Left cardiac atrium (tissue), 4 donors: ENCODE data around the gene EFNA2. TPM values are rescaled to one million over a fixed set of nuclear protein-coding genes. Genes with fewer than 3 reads are reported as not detected.

Experiments used
- ATAC-seq, 2 donors: fragments of 200-7000 bp; cut with Tn5 transposase; one replicate each; pipeline ENCODE4 v1.9.1; 2020; ENCODE audit warnings: mild to moderate bottlenecking in 2 of 2, moderate library complexity in 2 of 2
- DNase-seq: peaks from one replicate; pipeline ENCODE4 v3.0.0-alpha.2; 2020
- intact Hi-C, 2 donors: fragments of 100-400 bp; cut with DNase I; formaldehyde crosslinking; loops; one replicate each; pipeline versions ENCODE4 v1.14.1 to v1.15.1; 2022 to 2023
- total RNA-seq, 2 donors: library from RNA; stranded (reverse); fragmentation: NEBNext Ultra II Directional; extraction: Animal tissue kit (Norgen Biotek cat#: 25700); gene quantifications; one replicate each; pipeline ENCODE4 v1.2.1, GENCODE V29; 2021
- donor health status: DM: no; HTN: yes; CAD: no.
- donor health status: DM: no; HTN: yes; CAD: no; lungs with severe emphysema.
- donor health status: DM: yes; HTN: yes; CAD: no.
- donor health status: Dilated cardiomyopathy.

Gene EFNA2
- total RNA-seq, 2 donors from 2014 or later, result not detected

DNA sequence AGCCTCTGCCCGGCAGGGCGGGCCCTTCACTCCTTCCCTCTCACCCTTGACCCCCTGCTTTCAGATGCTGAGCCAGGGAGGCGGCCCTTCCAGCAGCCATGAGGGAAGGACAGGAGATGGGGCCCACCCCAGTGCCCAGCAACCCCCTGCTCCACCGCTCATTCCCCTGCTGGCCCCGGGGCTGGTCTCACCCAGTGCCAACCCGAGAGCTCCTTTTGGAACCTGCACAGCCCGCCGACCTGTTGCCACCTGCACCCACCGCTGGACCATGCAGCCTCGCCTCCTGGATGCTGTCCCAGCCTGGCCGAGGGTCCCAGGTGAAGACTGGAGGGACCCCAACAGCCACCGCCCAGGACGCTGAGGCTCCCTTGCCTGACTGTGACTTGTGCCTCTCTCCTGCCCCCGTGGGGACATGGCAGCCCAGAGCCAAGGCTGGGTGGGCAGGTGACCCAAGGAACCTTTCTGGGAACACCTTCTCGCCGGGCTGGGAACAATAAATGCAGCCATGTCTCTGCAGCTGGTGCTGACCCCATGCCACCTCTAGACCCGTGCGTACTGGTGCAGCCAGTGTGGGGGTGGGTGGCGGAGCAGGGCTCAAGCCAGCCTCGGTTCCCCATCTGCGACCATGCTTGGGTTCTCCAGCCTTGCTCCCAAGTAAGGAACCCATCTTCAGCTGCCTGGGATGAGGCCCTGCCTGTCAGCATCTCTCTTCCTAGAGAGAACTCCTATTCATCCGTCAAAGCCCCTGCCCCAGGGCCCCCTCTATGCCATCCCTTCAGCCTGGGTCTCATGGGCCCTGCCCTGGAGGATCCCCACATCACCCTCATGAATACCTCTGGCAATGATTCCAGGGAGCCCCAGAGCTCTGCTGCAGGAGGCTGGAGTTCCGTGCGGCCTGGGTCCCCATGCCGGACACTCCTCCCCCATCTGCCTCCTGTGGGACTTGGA lies 6.7 kb upstream of the EFNA2 start:
- ATAC-seq, result no peak
- no peak for DNase-seq
- intact Hi-C loops, result loop anchor here in 1 of 2 donors (10.0 kb wide), 1 partner anchor 126 kb away; the partner anchor contains the start of genes DAZAP1 and GAMT

DNA sequence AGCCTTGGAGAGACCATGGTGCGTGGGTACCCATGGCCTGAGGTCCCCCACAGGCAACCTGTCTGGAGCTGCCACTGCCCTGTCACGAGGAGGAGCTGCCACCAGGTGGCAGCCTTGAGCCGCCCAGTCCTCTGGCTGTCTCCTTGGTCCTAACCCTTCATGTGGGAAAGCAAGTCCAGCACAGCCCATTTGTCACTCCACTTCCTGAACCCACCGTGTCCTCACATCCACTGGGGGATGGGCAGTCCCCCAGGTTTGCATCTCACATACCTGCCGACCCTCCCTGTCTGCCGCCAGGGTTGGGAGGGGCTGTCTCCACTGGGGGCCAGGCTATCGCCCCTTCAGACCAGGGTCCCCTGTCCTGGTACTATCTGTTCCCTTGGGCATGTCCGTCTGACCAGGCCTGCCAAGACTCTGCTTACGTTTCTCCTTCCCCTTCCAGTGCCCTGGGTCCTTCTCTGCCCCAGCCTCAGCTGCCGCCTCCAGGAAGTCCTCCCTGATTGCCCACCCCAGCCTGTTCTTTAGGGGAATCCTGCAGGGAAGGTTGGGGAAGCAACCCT lies 5.8 kb upstream of the EFNA2 start:
- DNase-seq, result peak; percentile 85
- intact Hi-C loops, result loop anchor here (10.0 kb wide), 4 partner anchors 65 to 175 kb away; partner anchors contain the start of genes APC2 (in 1 of the 2), DAZAP1 (in 1 of the 2) and GAMT (in 1 of the 2)
- ATAC-seq, result peak; percentile 13 to 14

DNA sequence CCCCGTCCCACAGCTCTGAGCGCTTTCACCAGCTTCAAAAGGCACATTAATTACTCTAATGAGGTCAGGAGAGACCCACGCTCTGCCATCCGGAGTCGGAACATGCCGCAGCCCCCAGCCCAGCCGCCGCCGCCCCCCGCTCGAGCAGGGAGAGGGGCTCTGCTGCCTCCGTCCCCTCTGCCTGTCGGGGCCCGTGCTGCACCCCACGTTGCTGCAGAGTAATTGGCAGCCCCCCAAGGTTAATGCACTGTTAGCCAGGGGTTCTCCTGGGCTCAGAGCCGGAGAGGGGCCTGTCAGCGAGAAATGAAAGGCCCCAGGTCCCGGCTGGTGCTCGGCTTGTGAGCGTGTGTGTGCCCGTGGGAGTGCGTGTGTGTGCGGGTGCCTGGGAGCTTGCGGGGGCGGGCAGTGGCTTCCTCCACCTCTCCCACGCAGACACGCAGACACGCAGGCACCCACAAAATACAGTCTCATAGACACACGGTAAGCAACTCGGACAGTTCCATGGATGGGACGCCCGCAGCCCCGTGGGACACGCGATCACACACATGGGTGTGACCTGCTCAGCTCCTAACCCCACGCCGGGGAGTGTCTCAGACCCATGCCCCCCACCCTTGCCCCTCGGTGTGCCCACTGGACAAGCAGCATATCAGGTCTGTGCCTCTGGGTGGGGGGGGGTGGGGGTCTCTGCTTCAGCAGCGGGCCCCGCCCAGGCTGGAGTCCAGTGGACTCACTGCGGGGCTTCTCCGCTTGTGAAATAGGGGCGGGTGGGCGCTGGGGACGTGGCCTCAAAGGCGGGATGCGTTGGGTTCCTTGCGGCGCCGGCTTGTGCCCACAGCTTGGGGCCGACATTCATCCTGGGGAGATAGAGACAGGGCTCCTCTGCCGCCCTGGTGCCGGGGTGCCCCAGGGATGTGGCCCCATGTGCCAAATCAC lies 4.8 kb upstream of the EFNA2 start:
- intact Hi-C loops, result loop anchor here (10.0 kb wide), 3 partner anchors 64 to 174 kb away; partner anchors contain the start of gene APC2 (in 1 of the 2)
- ATAC-seq (no peak), DNase-seq (no peak)

DNA sequence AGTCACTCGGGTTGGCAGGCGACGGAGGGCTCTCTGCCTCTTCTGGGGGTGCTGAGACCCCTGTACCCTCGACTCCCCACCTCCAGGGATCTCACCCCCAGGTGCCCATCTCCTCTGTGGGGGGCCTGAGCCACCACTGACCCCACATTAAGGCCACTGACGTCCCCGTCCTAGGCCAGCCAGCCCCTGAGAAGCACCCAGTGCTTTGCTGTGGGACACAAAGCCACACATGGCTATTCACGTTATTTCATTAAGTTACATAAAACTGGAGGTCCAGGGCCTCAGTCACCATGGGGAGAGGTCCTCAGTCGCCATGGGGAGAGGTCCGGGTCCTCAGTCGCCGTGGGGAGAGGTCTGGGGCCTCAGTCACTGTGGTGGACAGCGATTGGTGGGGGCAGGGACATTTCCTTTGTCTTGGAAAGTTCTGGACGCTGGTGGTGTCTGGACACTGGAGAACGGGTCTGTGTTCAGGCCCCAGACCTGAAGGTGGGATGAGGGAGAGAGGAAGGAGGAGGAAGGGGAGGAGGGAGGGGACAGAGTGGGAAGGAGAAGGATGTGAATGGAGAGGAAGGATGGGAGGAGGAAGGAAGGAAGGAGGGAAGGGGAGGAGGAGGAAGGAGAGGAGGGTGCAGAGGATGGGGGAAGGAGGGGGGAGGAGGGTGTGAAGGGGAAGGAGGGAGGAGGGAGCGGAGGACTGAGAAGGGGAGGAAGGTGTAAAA lies 3.9 kb upstream of the EFNA2 start:
- no peak for ATAC-seq
- intact Hi-C loops, result loop anchor here (10.0 kb wide), 3 partner anchors 63 to 173 kb away; partner anchors contain the start of gene APC2 (in 1 of the 2)
- no peak for DNase-seq

DNA sequence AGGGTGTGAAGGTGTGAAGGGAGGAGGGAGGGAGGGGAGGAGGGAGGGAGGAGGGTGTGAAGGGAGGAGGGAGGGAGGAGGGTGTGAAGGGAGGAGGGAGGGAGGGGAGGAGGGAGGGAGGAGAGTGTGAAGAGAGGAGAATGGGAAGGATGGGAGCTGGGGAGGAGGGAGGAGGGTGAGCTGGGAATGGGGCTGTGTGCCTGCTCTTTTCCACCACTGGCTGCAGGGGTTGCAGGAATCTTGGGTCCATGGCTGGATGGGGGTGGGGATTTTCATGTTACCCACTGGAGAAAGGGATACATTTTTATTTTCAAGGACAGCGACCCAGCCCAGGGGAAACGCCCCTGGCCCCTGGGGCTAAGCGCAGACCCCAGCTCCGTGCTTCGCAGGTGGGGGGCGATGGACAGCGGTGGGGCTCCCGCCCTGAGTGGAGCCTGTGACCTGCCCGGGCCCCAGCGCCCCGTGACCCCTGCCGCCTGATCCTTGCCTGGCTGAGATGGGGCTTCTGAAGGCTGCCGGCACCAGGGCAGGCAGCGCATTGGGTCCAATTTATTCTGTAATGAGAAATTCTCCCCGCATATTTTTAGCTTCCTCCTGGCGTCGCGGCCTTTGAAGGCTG lies 3.0 kb upstream of the EFNA2 start:
- no peak for DNase-seq
- intact Hi-C loops, result loop anchor here (10.0 kb wide), 3 partner anchors 62 to 172 kb away; partner anchors contain the start of gene APC2 (in 1 of the 2)
- ATAC-seq, result no peak

DNA sequence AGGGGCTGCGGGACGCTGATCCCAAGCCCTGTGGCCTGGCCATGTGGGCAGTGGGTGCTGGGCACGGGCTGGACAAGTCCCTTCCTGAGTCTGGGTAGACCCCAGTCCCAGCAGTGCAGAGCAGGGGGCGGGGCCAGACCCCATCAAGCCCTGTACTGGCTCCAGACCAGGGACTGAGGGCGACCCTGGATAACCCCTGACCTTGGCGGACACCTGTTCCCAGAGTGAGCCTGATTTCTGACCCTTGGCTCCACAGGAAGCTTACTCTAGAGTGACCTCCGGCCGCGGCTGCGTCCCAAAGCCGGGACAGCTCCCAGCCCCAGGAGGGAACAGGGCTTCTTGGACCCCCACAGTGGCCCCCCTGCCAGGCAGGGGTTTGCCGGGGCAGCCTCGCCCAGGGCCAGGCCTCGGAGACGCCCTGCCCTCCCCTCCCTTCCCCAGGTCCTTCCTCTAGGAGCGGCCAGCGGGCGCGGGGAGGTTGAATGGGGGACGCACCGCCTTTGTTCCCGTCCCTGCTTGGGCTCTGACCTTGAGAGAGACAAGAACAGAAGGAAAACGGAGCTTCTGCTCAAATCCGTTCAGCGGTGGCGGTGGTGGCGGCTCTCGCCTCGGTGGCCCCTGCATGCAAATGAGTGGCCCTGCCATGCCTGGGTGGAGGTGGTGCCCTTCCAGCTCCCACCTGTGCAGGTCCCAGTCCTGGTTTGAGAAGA lies 2.3 kb upstream of the EFNA2 start:
- DNase-seq (no peak), ATAC-seq (no peak)
- intact Hi-C loops, result loop anchor here (10.0 kb wide), 3 partner anchors 61 to 171 kb away; partner anchors contain the start of gene APC2 (in 1 of the 2)

DNA sequence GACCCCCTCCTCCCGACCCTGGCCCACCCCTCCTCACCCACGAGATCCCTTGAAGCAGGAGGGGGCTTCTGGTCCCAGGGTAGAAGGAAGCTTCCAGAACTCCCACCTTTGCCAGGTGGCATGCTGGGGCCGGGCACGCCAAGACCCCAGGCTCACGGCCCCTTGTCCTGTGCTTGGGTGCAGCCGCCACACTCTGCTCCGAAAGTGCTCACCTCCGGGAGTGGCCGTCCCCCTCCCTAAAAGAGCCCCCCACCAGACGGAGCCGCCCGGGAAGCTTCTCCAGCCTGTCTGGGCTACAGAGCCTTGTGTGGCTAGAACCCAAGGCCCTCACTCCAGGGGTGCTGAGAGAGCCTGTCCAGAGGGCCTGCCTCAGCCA lies 1.8 kb upstream of the EFNA2 start:
- intact Hi-C loops, result loop anchor here (10.0 kb wide), 3 partner anchors 61 to 171 kb away; partner anchors contain the start of gene APC2 (in 1 of the 2)
- no peak for DNase-seq
- no peak for ATAC-seq

DNA sequence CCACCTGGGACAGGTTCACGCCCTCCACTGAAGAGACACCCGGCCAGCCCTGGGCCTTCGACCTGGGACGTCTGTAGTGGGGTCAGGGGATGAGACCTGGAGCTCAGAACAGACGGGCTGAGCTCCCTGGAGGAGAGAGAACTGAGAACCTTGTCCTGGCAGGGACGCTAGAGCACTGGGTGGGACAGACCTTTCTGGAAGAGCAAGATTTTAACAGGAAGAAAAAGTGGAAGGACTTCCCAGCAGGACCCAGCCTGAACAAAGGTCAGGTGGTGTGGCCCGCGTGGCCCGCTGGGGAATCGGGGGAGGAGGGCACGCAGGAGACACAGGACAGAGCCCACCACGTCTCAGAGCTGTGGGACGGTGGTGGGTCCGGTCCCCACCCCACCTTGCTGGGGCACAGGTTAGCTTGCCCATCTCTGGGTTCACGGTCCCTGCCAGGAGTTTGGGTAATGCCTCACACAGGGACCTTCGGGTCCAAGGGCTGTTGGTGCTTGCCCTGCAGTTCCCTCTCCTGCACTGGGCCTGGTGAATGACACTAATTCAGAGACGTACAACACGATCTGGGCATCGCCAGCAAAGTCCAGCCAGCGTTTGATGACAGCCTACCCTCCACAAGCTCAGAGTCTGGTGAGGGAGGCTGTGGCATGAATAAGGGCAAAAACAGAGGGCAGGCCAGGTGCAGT lies 1.2 kb upstream of the EFNA2 start:
- intact Hi-C loops, result loop anchor here (10.0 kb wide), 3 partner anchors 60 to 170 kb away; partner anchors contain the start of gene APC2 (in 1 of the 2)
- ATAC-seq (no peak), DNase-seq (no peak)

DNA sequence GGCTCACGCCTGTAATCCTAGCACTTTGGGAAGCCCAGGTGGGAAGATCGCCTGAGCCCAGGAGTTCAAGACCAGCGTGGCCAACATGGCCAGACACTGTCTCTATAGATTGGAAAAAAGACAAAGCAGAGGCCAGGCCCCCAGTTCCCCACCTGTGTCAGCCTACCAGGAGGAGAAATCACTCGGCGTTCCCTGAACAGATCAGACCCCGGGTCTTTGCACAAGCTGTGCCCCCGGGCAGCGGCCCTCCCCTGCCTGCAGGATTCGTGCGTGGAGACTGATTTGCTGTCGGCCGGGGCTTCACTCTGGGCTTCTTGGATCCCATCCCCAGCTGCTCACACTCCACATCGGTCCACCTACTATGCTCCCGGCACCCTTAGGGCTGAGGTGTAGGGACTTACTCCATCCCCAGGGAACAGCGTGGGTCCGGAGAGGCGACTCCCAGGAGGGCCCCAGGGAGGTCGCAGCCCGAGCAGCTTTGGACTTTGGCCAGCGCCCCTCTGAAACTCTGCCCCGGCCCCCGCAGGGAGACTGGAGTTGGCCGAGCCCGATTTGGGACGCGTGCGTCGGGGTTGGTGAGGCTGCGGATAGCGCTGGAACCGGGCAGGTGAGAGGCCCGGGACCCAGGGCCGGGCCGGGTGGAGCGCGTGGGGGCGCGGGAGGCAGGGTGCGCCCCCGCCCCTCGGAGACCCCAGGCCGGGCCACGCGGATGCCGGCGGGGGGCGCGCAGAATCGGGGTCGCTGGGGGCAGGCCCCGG lies 515 bp upstream of the EFNA2 start:
- ATAC-seq, result no peak
- intact Hi-C loops, result loop anchor here (10.0 kb wide), 3 partner anchors 60 to 170 kb away; partner anchors contain the start of gene APC2 (in 1 of the 2)
- DNase-seq, result no peak

DNA sequence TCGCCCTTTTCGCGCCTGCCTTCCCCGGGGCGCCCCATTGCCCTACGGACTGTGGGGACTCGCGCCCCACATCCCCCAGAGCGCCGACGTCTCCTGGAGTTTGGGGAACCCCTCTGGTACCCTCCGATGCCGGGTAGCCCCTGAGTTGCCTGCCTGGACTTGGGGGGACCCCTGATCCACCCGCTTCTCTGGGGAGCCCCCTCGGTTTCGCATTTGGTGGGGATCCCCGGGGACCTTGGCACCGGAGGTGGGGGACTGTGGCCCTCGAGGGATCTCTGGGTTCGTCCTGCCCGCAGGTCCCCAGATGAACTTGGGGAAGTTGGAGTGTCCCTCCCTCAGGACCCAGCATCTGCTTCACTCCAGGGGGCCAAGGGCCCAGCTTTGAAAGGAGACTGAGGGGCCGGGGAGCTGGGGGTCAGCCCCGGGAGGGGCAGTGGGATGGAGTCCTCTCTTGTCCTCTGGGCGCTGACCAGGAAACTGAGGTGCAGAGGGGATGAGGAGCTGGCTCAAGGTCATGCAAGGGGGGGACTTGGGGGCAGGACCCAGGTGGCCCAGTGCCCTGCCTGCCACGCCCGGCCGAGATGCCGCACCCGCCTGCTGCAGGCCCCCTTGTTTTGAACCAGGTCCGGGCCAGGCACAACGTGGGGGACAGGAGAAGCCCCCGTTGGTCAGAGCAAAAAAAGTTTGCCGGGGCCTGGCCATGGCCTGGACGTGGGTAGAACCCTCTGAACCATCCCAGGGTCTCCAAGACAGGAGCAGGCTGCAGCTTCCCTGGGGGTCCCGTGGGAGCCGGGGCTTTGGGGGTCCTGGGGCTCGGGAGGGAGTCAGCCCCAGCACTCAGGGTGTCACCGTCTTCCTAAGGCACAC lies 1.0 kb downstream of the EFNA2 start:
- intact Hi-C loops, result loop anchor here (10.0 kb wide), 3 partner anchors 58 to 168 kb away; partner anchors contain the start of gene APC2 (in 1 of the 2)

DNA sequence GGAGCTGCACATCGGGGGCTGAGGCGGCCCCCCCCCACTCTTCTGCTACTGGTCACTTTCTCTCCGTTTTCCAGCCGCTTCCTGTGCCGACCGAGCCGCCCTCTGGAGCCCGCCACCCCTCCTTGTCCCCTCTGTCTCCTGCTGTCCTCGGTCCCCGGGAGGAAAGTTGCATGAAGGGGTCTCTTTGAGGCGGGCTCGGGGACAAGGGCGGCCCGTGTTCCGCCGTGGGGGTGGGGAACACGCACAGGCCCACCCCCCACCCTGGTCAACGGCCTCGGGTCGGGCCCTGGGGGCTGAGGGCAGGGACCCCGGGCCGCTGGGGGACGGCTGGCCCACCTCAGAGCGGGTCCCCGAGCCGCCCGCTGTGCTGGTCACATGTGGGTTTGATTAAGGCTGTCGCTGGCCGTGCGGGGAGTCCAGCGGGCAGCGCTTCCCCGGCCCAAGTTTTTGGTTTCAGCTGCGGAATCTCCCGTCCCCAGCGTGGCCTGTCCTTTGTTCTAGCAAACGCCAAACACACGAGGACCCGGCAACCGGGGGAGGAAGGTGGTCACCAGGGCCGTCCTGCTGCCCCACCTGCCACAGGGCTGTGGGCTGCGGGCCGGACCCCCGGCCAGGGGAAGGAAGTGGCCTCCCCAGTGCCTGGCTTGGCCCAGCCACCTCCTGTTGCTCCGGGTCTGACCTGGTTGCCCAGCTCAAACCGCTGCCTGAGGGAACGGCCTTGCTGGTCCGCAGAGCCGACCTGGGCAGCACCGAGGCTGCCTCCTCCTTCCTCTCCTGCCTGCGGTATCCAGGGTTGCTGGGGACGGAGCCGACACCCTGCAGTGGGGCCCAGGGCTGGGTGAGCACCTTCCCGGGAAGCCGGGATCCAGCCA lies 1.9 kb downstream of the EFNA2 start:
- intact Hi-C loops, result loop anchor here (10.0 kb wide), 3 partner anchors 57 to 167 kb away; partner anchors contain the start of gene APC2 (in 1 of the 2)
- ATAC-seq (no peak), DNase-seq (no peak)

More for the DNA sequence above, 1.0 kb downstream of the EFNA2 start:
- DNase-seq (no peak), ATAC-seq (no peak)

DNA sequence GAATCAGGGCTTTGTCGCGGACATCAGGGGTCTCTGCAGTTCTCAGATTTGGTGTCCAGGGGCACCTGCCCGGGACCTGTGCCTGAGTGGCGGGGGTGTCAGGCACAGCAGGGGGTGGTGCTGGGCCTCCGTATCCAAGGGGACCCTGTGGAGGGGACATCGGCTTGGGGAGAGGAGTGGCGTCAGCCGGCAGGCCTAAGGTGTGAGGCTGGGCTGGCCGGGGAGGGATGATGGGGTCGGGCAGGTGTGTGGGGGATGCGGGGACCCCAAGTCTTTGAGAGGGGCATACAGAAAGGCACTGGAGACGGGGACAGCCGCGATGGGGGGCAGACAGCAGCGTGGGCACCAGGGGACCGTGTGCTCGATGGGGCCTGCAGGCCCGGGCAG lies 2.5 kb downstream of the EFNA2 start:
- no peak for ATAC-seq
- DNase-seq, result no peak
- intact Hi-C loops, result loop anchor here (10.0 kb wide), 3 partner anchors 57 to 167 kb away; partner anchors contain the start of gene APC2 (in 1 of the 2)

DNA sequence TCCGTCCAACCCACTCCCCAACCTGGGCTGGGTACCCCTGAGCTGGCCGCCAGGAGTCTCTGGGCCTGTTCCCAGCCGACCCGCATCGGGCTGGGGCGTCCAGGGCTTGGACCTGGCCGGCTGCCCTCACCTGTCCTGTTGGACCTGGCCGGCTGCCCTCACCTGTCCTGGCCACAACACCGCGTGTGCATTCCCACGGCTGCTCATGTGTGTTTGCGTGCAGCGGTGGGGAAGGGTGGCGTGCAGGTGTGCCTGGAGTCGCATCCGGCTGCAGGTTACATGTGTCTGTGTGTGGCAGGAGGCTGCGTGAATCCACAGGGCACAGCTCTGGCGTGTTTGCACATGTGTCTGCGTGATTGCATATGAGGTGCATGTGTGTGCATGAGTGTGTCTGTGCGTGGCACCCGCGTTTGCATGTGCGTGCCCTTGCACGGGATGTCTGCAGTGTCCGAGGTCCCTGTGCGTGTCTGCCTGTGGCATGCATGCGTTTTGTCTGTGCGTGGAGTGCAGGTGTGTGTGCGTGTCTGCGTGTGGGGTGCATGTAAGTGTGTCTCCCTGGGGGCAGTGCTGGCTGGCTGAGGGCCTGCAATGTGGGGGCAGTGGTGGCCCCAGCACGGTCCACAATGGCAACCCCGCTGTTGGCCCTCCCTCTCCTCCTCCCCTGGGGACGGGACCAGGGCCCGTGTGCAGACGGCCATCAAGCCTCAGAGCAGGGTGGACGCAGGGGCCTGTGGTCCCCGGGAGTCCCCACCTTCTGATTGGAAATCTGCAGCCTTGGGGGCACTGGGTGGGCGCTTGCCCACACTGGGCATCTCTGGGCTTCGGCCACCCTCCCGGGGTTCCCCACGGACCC lies 3.4 kb downstream of the EFNA2 start:
- intact Hi-C loops, result loop anchor here (10.0 kb wide), 3 partner anchors 56 to 166 kb away; partner anchors contain the start of gene APC2 (in 1 of the 2)
- ATAC-seq, result no peak
- DNase-seq, result no peak
